SK-N-MC (cell line): ENCODE measurements around the gene CUX1.

ENCODE experiments used
- EZH2 ChIP-seq: fragments of 200-600 bp; sonication (generic); IDR thresholded peaks from one replicate; pipeline ENCODE4 v1.6.1; 2017; ENCODE audit warnings: antibody characterized with exemption
- FOXP2 ChIP-seq: optimal IDR thresholded peaks from 2 replicates; pipeline ENCODE3; 2011; ENCODE audit warnings: mild to moderate bottlenecking, moderate library complexity; ENCODE audit not compliant: insufficient read depth; ENCODE audit errors: extremely low read length, control extremely low read depth
- POLR2AphosphoS5 ChIP-seq: IDR thresholded peaks from 2 replicates; pipeline ENCODE4 v1.6.1; 2012; ENCODE audit warnings: mild to moderate bottlenecking, low read depth, low read length, borderline replicate concordance

DNA sequence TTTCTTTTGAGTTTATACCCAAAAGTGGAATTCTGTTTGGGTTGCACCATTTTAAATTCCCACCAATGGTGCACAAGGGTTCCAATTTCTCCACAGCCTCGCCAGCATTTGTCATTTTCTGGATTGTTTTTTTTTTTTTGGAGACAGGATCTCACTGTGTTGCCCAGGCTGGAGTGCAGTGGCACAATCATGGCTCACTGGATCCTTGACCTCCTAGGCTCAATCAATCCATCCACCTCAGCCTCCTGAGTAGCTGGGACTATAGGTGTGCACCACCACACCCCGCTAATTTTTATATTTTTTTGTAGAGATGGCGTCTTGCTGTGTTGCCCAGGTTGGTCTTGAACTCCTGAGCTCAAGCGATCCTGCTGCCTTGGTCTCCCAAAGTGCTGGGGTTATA lies 46.6 kb downstream of the CUX1 start:
- TF ChIP-seq EZH2 (no peak), POLR2AphosphoS5 (no peak), FOXP2 (no peak)
